Measurements from ENCODE around the gene AOC1. TPM values are rescaled to one million over a fixed set of nuclear protein-coding genes. Genes with fewer than 3 reads are reported as not detected.

Gene AOC1
- total RNA-seq, 1 donor, result not detected

DNA sequence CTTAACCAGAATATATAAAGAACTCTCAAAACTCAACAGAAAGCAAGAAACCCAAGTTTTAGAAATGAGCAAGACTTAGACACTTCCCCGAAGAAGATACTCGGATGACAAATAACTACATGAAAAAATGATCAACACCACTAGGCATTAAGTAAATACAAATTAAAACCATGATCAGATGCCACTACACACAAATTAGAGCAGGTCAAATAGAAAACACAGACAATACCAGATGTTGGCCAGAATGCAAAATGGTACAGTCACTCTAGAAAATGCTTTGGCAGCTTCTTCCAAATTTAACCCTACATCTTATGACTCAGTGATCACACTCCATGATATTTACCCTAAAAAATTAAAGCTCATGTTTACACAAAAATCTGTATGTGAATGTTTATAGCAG lies 33.3 kb upstream of the AOC1 start:
- Histone ChIP-seq H3K9me3 (ENCODE audit: low read depth, low read length) (no peaks in the 10 kb centered on the region), H3K79me2 (ENCODE audit: insufficient read depth, low read length) (no peaks in the 10 kb centered on the region), H3K4me1 (ENCODE audit: insufficient read depth, low read length) (no peaks in the 10 kb centered on the region), H2AFZ (ENCODE audit: low read length) (no peak overlapping the region), H3K4me2 (ENCODE audit: insufficient read depth, low read length) (no peak overlapping the region), H3K27me3 (ENCODE audit: insufficient read depth, low read length) (no peaks in the 10 kb centered on the region), H3K27ac (ENCODE audit: low read depth, low read length) (no peak overlapping the region), H3K36me3 (ENCODE audit: insufficient read depth, low read length) (no peaks in the 10 kb centered on the region), H3K4me3 (ENCODE audit: insufficient read depth, low read length) (no peak overlapping the region), H4K20me1 (ENCODE audit: insufficient read depth, low read length) (no peaks in the 10 kb centered on the region)
- DNase-seq (ENCODE audit: insufficient read length, low spot score, missing footprints), result no peak
- no peak for TF ChIP-seq CTCF (IDR thresholded peaks at IDR 0.05; ENCODE audit: extremely low read depth, low read depth, low read length)

GRCh38 chr7:150820148-150820547 lies 32.2 kb upstream of the AOC1 start:
- Histone ChIP-seq H4K20me1 (ENCODE audit: insufficient read depth, low read length) (no peaks in the 10 kb centered on the region), H3K9me3 (ENCODE audit: low read depth, low read length) (no peaks in the 10 kb centered on the region), H3K27me3 (ENCODE audit: insufficient read depth, low read length) (no peaks in the 10 kb centered on the region)

GRCh38 chr7:150820578-150821198 lies 31.6 kb upstream of the AOC1 start:
- TF ChIP-seq CTCF (IDR thresholded peaks at IDR 0.05; ENCODE audit: extremely low read depth, low read depth, low read length), result no peak

More at GRCh38 chr7:150820148-150820547, 32.2 kb upstream of the AOC1 start:
- Histone ChIP-seq H3K4me3 (ENCODE audit: insufficient read depth, low read length) (no peak overlapping the region), H3K4me1 (ENCODE audit: insufficient read depth, low read length) (no peaks in the 10 kb centered on the region), H3K36me3 (ENCODE audit: insufficient read depth, low read length) (no peaks in the 10 kb centered on the region), H2AFZ (ENCODE audit: low read length) (no peak overlapping the region), H3K4me2 (ENCODE audit: insufficient read depth, low read length) (no peak overlapping the region), H3K27ac (ENCODE audit: low read depth, low read length) (no peak overlapping the region), H3K79me2 (ENCODE audit: insufficient read depth, low read length) (no peaks in the 10 kb centered on the region)
- TF ChIP-seq CTCF (IDR thresholded peaks at IDR 0.05; ENCODE audit: extremely low read depth, low read depth, low read length), result no peak
- no peak for DNase-seq (ENCODE audit: insufficient read length, low spot score, missing footprints)

DNA sequence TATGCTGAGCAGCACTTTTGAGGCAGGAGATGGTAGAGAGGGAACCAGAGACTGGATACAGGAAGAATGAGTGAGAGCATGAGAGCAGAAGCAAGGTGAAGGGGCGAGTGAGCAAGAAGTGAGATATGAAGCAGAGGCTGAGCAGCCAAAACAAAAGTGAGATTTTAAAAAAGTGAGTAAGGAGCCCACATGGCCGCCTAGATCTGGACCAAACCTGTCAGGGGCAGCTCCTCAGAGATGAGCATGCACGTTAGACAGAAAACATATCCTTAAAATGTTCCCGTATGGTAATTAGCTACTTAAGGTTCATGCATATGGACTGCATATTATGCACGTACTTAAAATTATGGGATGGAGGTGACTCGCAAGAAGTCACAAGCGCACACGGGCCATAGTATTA lies 29.3 kb upstream of the AOC1 start:
- Histone ChIP-seq H4K20me1 (ENCODE audit: insufficient read depth, low read length) (no peaks in the 10 kb centered on the region), H3K4me3 (ENCODE audit: insufficient read depth, low read length) (no peak overlapping the region), H3K4me2 (ENCODE audit: insufficient read depth, low read length) (no peak overlapping the region), H3K9me3 (ENCODE audit: low read depth, low read length) (no peaks in the 10 kb centered on the region), H3K27me3 (ENCODE audit: insufficient read depth, low read length) (no peaks in the 10 kb centered on the region), H3K36me3 (ENCODE audit: insufficient read depth, low read length) (no peaks in the 10 kb centered on the region), H3K4me1 (ENCODE audit: insufficient read depth, low read length) (no peaks in the 10 kb centered on the region), H3K79me2 (ENCODE audit: insufficient read depth, low read length) (no peaks in the 10 kb centered on the region), H3K27ac (ENCODE audit: low read depth, low read length) (no peak overlapping the region), H2AFZ (ENCODE audit: low read length) (no peak overlapping the region)
- no peak for TF ChIP-seq CTCF (IDR thresholded peaks at IDR 0.05; ENCODE audit: extremely low read depth, low read depth, low read length)
- no peak for DNase-seq (ENCODE audit: insufficient read length, low spot score, missing footprints)

More at GRCh38 chr7:150820578-150821198, 31.6 kb upstream of the AOC1 start:
- Histone ChIP-seq H2AFZ (ENCODE audit: low read length) (no peak overlapping the region), H3K4me2 (ENCODE audit: insufficient read depth, low read length) (no peak overlapping the region), H3K27ac (ENCODE audit: low read depth, low read length) (no peak overlapping the region), H3K9me3 (ENCODE audit: low read depth, low read length) (no peaks in the 10 kb centered on the region), H3K79me2 (ENCODE audit: insufficient read depth, low read length) (no peaks in the 10 kb centered on the region), H3K4me1 (ENCODE audit: insufficient read depth, low read length) (no peaks in the 10 kb centered on the region), H3K27me3 (ENCODE audit: insufficient read depth, low read length) (no peaks in the 10 kb centered on the region), H4K20me1 (ENCODE audit: insufficient read depth, low read length) (no peaks in the 10 kb centered on the region), H3K36me3 (ENCODE audit: insufficient read depth, low read length) (no peaks in the 10 kb centered on the region), H3K4me3 (ENCODE audit: insufficient read depth, low read length) (no peak overlapping the region)
- DNase-seq (ENCODE audit: insufficient read length, low spot score, missing footprints), result no peak

All from osteoblast (primary cell).